ENCODE measurements around the gene CCDC13.
A peak's percentile ranks its signal among the peaks of the same experiment; 100 is the strongest.

Gene CCDC13

GRCh38 chr3:42772670-42773408, at the start of gene CCDC13:
TSS of gene CCDC13 (minus strand) at chr3:42773253. CDS start at chr3:42758345, 14,908 bp downstream.
- CTCF ChIA-PET, result no interaction called here
- POLR2A ChIA-PET (ENCODE audit: low non-redundant PET), result no interaction called here
- peak within 1 kb of the TSS; percentile 34 for H3K27ac ChIP-seq
- TF ChIP-seq CTCF (conservative IDR thresholded peaks at IDR 0.05; ENCODE audit: low read depth), result no peak
- peak; percentile 52 for DNase-seq (ENCODE audit: low spot score)

- no peak for TF ChIP-seq CTCF (conservative IDR thresholded peaks at IDR 0.05; ENCODE audit: low read depth)
- H3K27ac ChIP-seq, result peak overlapping the region; percentile 55
- ChIA-PET POLR2A (ENCODE audit: low non-redundant PET) (no interaction called here), CTCF (no interaction called here)
- DNase-seq (ENCODE audit: low spot score), result no peak
Measured at GRCh38 chr3:42822828-42823227, 49.8 kb upstream of the CCDC13 start.

- CTCF ChIA-PET, result interaction anchor here (0.6 kb wide), 1 partner anchor 358 kb away, joined by 3 read pairs; no protein-coding TSS in a partner anchor
- TF ChIP-seq CTCF (conservative IDR thresholded peaks at IDR 0.05; ENCODE audit: low read depth), result no peak
- POLR2A ChIA-PET (ENCODE audit: low non-redundant PET), result no interaction called here
- H3K27ac ChIP-seq, result peak overlapping the region; percentile 51; the same call in 1 of the 2 replicates
- no peak for DNase-seq (ENCODE audit: low spot score)
Measured at GRCh38 chr3:42820746-42821051, 47.6 kb upstream of the CCDC13 start.

- CTCF ChIA-PET, result no interaction called here
- POLR2A ChIA-PET (ENCODE audit: low non-redundant PET), result no interaction called here
- TF ChIP-seq CTCF (conservative IDR thresholded peaks at IDR 0.05; ENCODE audit: low read depth), result no peak
- peak overlapping the region; percentile 55 for H3K27ac ChIP-seq
- DNase-seq (ENCODE audit: low spot score), result no peak
Measured at GRCh38 chr3:42819351-42819965, 46.4 kb upstream of the CCDC13 start.

- no peak for DNase-seq (ENCODE audit: low spot score)
- H3K27ac ChIP-seq, result no peak overlapping the region
- ChIA-PET POLR2A (ENCODE audit: low non-redundant PET) (no interaction called here), CTCF (no interaction called here)
- TF ChIP-seq CTCF (conservative IDR thresholded peaks at IDR 0.05; ENCODE audit: low read depth), result no peak
Measured at GRCh38 chr3:42815826-42816225, 42.8 kb upstream of the CCDC13 start.

GRCh38 chr3:42814914-42815507, 42.0 kb upstream of the CCDC13 start:
- no peak for TF ChIP-seq CTCF (conservative IDR thresholded peaks at IDR 0.05; ENCODE audit: low read depth)
- POLR2A ChIA-PET (ENCODE audit: low non-redundant PET), result no interaction called here
- no peak for DNase-seq (ENCODE audit: low spot score)
- H3K27ac ChIP-seq, result no peak overlapping the region
- CTCF ChIA-PET, result interaction anchor here (0.5 kb wide), 1 partner anchor 933 kb away, joined by 3 read pairs; no protein-coding TSS in a partner anchor
